Endothelial cell of umbilical vein (primary cell): ENCODE data around the gene COL26A1. TPM values are rescaled to one million over a fixed set of nuclear protein-coding genes. Genes with fewer than 3 reads are reported as not detected.

ENCODE experiments used
- BruUV-seq: library from RNA; stranded (reverse); fragments of 400-500 nt; replicated peaks from 2 replicates; lab custom pipeline; 2021; lab: Mats Ljungman, UMichigan
- CTCF ChIA-PET: fragments of 300-600, 350-600 bp; sonication (Branson Sonifier 250); formaldehyde crosslinking; loops from one replicate; lab custom pipeline; 2021; ENCODE audit warnings: antibody characterized with exemption, inconsistent platforms; lab: Charles Lee
- POLR2A ChIA-PET: fragments of 300-600, 350-600 bp; sonication (Branson Sonifier 250); formaldehyde crosslinking; loops from one replicate; lab custom pipeline; 2021; ENCODE audit warnings: antibody characterized with exemption, inconsistent platforms; lab: Charles Lee
- DNase-seq: peaks from one replicate; pipeline ENCODE4 v3.0.0-alpha.2; 2011; ENCODE audit warnings: low read depth, low spot score
- FAIRE-seq: peaks from 2 replicates; lab custom pipeline; 2011; peaks lifted over from hg19 to GRCh38; lab: Jason Lieb, UNC
- H2AFZ ChIP-seq: 2 replicates; pipeline ENCODE4 v1.6.0; 2012; ENCODE audit warnings: low read depth, low read length, control low read depth, inconsistent platforms
- H3K27ac ChIP-seq: 2 replicates; pipeline ENCODE4 v1.5.1; 2011; ENCODE audit warnings: low read depth, mild to moderate bottlenecking, control low read depth, low read length, moderate library complexity; ENCODE audit not compliant: insufficient read depth
- H3K27me3 ChIP-seq, 2 experiments: 2 replicates each; pipeline versions ENCODE4 v1.6.0 to v1.6.1; 2011; ENCODE audit warnings: low read length in 2 of 2, mixed read lengths in 1 of 2; ENCODE audit not compliant: control insufficient read depth in 2 of 2, insufficient read depth in 2 of 2
- H3K36me3 ChIP-seq, 2 experiments: 2 replicates in 1 of 2; 3 replicates in 1 of 2; pipeline ENCODE4 v1.5.1; 2011; ENCODE audit warnings: low read length in 2 of 2, mild to moderate bottlenecking in 1 of 2, moderate library complexity in 1 of 2; ENCODE audit not compliant: control insufficient read depth in 2 of 2, insufficient read depth in 2 of 2; ENCODE audit errors: extremely low read depth in 1 of 2
- H3K4me1 ChIP-seq: 3 replicates; pipeline ENCODE4 v1.5.1; 2011; ENCODE audit warnings: mild to moderate bottlenecking, low read length; ENCODE audit not compliant: control insufficient read depth, insufficient read depth; ENCODE audit errors: extremely low read depth
- H3K4me2 ChIP-seq: 2 replicates; pipeline ENCODE4 v1.6.1; 2011; ENCODE audit warnings: low read length, control low read depth, mixed read lengths; ENCODE audit not compliant: insufficient read depth
- H3K4me3 ChIP-seq, 3 experiments: fragments of 200-600 bp in 1 of 3; sonication (generic), shearing (Covaris generic) in 1 of 3; replicated peaks in 1 of 3; 2 replicates each; pipeline ENCODE4 v1.5.1; 2011 to 2016; ENCODE audit warnings: control low read depth in 3 of 3, low read length in 3 of 3, mild to moderate bottlenecking in 2 of 3, inconsistent platforms in 1 of 3, low read depth in 1 of 3, moderate library complexity in 1 of 3; ENCODE audit not compliant: insufficient read depth in 1 of 3
- H3K79me2 ChIP-seq: 2 replicates; pipeline ENCODE4 v1.6.0; 2012; ENCODE audit warnings: low read length, inconsistent platforms; ENCODE audit not compliant: control insufficient read depth, insufficient read depth
- H3K9ac ChIP-seq: replicated peaks from 2 replicates; pipeline ENCODE3; 2011; ENCODE audit warnings: low read length, control low read depth; ENCODE audit not compliant: insufficient read depth; ENCODE audit errors: extremely low read depth
- H3K9me1 ChIP-seq: replicated peaks from 3 replicates; pipeline ENCODE4 v1.6.0; 2011; ENCODE audit warnings: mild to moderate bottlenecking, low read length; ENCODE audit not compliant: control insufficient read depth, insufficient read depth; ENCODE audit errors: extremely low read depth
- H3K9me3 ChIP-seq: replicated peaks from 2 replicates; pipeline ENCODE4 v1.5.1; 2012; ENCODE audit warnings: low read length, inconsistent platforms; ENCODE audit not compliant: control insufficient read depth, insufficient read depth
- H4K20me1 ChIP-seq: replicated peaks from 2 replicates; pipeline ENCODE3; 2011; ENCODE audit warnings: mild to moderate bottlenecking, low read length; ENCODE audit not compliant: control insufficient read depth, insufficient read depth; ENCODE audit errors: extremely low read depth
- CTCF ChIP-seq, 2 donors: IDR thresholded peaks; 1 replicate in 1 of 2; 2 replicates in 1 of 2; pipeline ENCODE4 v1.5.1; 2011; ENCODE audit warnings: low read length in 2 of 2, mild to moderate bottlenecking in 2 of 2, moderate library complexity in 2 of 2, control low read depth in 1 of 2, inconsistent platforms in 1 of 2, low read depth in 1 of 2; ENCODE audit not compliant: insufficient read depth in 1 of 2; ENCODE audit errors: extremely low read depth in 1 of 2
- EZH2 ChIP-seq: IDR thresholded peaks from 2 replicates; pipeline ENCODE4 v1.6.1; 2012; ENCODE audit warnings: borderline replicate concordance, low read depth, mild to moderate bottlenecking, moderate library complexity, low read length, inconsistent platforms; ENCODE audit not compliant: severe bottlenecking
- FOS ChIP-seq: IDR thresholded peaks from 2 replicates; pipeline ENCODE4 v1.6.1; 2011; ENCODE audit warnings: mild to moderate bottlenecking, low read length, moderate library complexity, borderline replicate concordance; ENCODE audit not compliant: insufficient read depth
- GATA2 ChIP-seq: IDR thresholded peaks from 2 replicates; pipeline ENCODE4 v1.7.0; 2011; ENCODE audit warnings: low read depth, mild to moderate bottlenecking, moderate library complexity, mixed read lengths, low read length; ENCODE audit not compliant: insufficient read length, insufficient read depth
- JUN ChIP-seq: IDR thresholded peaks from 2 replicates; pipeline ENCODE4 v1.6.1; 2011; ENCODE audit warnings: borderline replicate concordance, low read depth; ENCODE audit not compliant: insufficient read length, insufficient read depth
- MYC ChIP-seq: IDR thresholded peaks from one replicate; pipeline ENCODE4 v1.6.1; 2011; ENCODE audit warnings: mild to moderate bottlenecking, low read depth, low read length
- POLR2A ChIP-seq: IDR thresholded peaks from 2 replicates; pipeline ENCODE4 v1.6.1; 2012; ENCODE audit warnings: low read depth, mild to moderate bottlenecking, control low read depth, low read length
- POLR2AphosphoS5 ChIP-seq: IDR thresholded peaks from 2 replicates; pipeline ENCODE4 v1.6.1; 2012; ENCODE audit warnings: low read depth, mild to moderate bottlenecking, control low read depth, low read length, moderate library complexity; ENCODE audit not compliant: insufficient read depth
- dilution Hi-C: fragments of 300-500 bp; cut with MboI; formaldehyde crosslinking; loops from one replicate; pipeline ENCODE4 v1.15.0; 2019; ENCODE audit warnings: low sequenced_read_pairs; ENCODE audit not compliant: extremely low pct_ligation_motif_present
- intact Hi-C: fragments of 100-400 bp; cut with micrococcal nuclease; formaldehyde crosslinking; loops from one replicate; pipeline ENCODE4 v1.10.0; 2022
- polyA plus RNA-seq, 4 experiments: library from polyadenylated mRNA; depleted of rRNA in 3 of 4; stranded (reverse) in 3 of 4; unstranded in 1 of 4; fragments of >200 nt; gene quantifications; 2 replicates each; pipeline versions ENCODE4 v1.2.1 to v1.2.3, GENCODE V29; 2011 to 2012; ENCODE audit warnings: missing spikeins in 1 of 4
- total RNA-seq: library from RNA; stranded (reverse); gene quantifications from 2 replicates; pipeline ENCODE4 v1.2.3, GENCODE V29; 2021
- TF ChIP-seq, protein P1 (sequence below): IDR thresholded peaks from 2 replicates; pipeline ENCODE4 v1.6.1; 2011; ENCODE audit not compliant: insufficient read depth, insufficient read length

COL26A1 gene
- total and polyA plus RNA-seq, 2 donors (not counting 3 experiments of a cell fraction or from before 2014, with no cell fraction given): not detected

- H4K20me1 ChIP-seq: no peaks in the 10 kb centered on the region
- intact Hi-C loops: no loop called here
- no TSS peak for BruUV-seq
These were observed 228.8 kb downstream of the COL26A1 start for GRCh38 chr7:101591504-101591903.

More at GRCh38 chr7:101591504-101591903, 228.8 kb downstream of the COL26A1 start:
- H2AFZ ChIP-seq: no peak overlapping the region
- peaks cover 0 to 5% of the 10 kb centered on the region in 2 experiments for H3K27me3 ChIP-seq
- DNase-seq: no peak
- no peaks in the 10 kb centered on the region for H3K9me1 ChIP-seq
- H3K27ac ChIP-seq: no peak overlapping the region
- H3K9ac ChIP-seq: no peak overlapping the region
- H3K9me3 ChIP-seq: no peaks in the 10 kb centered on the region
- TF ChIP-seq CTCF (IDR thresholded peaks at IDR 0.05; ENCODE audit: extremely low read depth in 1 of 2, insufficient read depth in 1 of 2, low read depth in 1 of 2, low read length in 2 of 2) (no peak), GATA2 (no peak), EZH2 (no peak), MYC (no peak), POLR2AphosphoS5 (no peak), POLR2A (no peak), FOS (no peak), JUN (no peak)
- TF ChIP-seq, protein P1, sequence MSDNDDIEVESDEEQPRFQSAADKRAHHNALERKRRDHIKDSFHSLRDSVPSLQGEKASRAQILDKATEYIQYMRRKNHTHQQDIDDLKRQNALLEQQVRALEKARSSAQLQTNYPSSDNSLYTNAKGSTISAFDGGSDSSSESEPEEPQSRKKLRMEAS: no peak
- H3K36me3 ChIP-seq: no peaks in the 10 kb centered on the region
- dilution Hi-C loops: no loop called here
- no peaks in the 10 kb centered on the region for H3K79me2 ChIP-seq
- H3K4me1 ChIP-seq: no peaks in the 10 kb centered on the region
- ChIA-PET POLR2A (no interaction called here), CTCF (interaction anchor here (0.8 kb wide), 2 partner anchors 11 to 48 kb away, joined by 3 read pairs; no protein-coding TSS in a partner anchor)
- H3K4me2 ChIP-seq: no peak overlapping the region
- no peak for FAIRE-seq
- no peak overlapping the region for H3K4me3 ChIP-seq
